Mammary epithelial cell (primary cell): ENCODE data around the gene COL1A1.

Experiments
- CTCF ChIP-seq, 2 donors: IDR thresholded peaks in 1 of 2; conservative IDR thresholded peaks in 1 of 2; 2 replicates each; pipeline ENCODE4 v1.5.1; 2011 to 2012; ENCODE audit warnings: inconsistent platforms in 2 of 2, low read length in 2 of 2, mild to moderate bottlenecking in 2 of 2, control low read depth in 1 of 2, low read depth in 1 of 2; ENCODE audit not compliant: insufficient read depth in 1 of 2; ENCODE audit errors: extremely low read depth in 1 of 2
- EZH2 ChIP-seq: IDR thresholded peaks from 2 replicates; pipeline ENCODE4 v1.6.1; 2012; ENCODE audit warnings: low read length, inconsistent platforms, borderline replicate concordance

- TF ChIP-seq CTCF (conservative IDR thresholded peaks at IDR 0.05 in 1 of 2, IDR thresholded peaks at IDR 0.05 in 1 of 2; ENCODE audit: extremely low read depth in 1 of 2, insufficient read depth in 1 of 2, low read depth in 1 of 2, low read length in 2 of 2) (no peak), EZH2 (no peak)
Observed at GRCh38 chr17:50221864-50222545, 20.6 kb upstream of the COL1A1 start.
